HEK293T (cell line): ENCODE data around the gene IL10.

Source experiments
- CTCF ChIA-PET: fragments of 350-600 bp; formaldehyde crosslinking; extraction: SDS; loops from one replicate; lab custom pipeline; 2021; ENCODE audit warnings: antibody characterized with exemption, inconsistent platforms; lab: Yijun Ruan, JAX
- POLR2A ChIA-PET: fragments of 350-600 bp; formaldehyde crosslinking; extraction: SDS; loops from one replicate; lab custom pipeline; 2020; ENCODE audit warnings: antibody characterized with exemption, inconsistent platforms; lab: Yijun Ruan, JAX
- DNase-seq: peaks from one replicate; pipeline ENCODE4 v3.0.0; 2012; ENCODE audit warnings: mixed read lengths; ENCODE audit errors: extremely low spot score
- ARNT ChIP-seq: fragments of 450-650 bp; IDR thresholded peaks from 2 replicates; pipeline ENCODE4 v1.6.1; 2017; ENCODE audit warnings: mild to moderate bottlenecking
- BHLHE40 ChIP-seq: fragments of 450-650 bp; IDR thresholded peaks from 2 replicates; pipeline ENCODE4 v1.6.1; 2016; ENCODE audit warnings: mild to moderate bottlenecking, moderate library complexity, borderline replicate concordance
- CTBP1 ChIP-seq: fragments of 450-650 bp; IDR thresholded peaks from 2 replicates; pipeline ENCODE4 v1.6.1; 2016; ENCODE audit warnings: borderline replicate concordance
- ELF4 ChIP-seq: fragments of 450-650 bp; IDR thresholded peaks from 2 replicates; pipeline ENCODE4 v1.6.1; 2017; ENCODE audit warnings: antibody characterized with exemption
- FOXA1 ChIP-seq: fragments of 450-650 bp; IDR thresholded peaks from 2 replicates; pipeline ENCODE4 v1.6.1; 2016; ENCODE audit warnings: mild to moderate bottlenecking
- FOXK2 ChIP-seq: fragments of 450-650 bp; IDR thresholded peaks from 2 replicates; pipeline ENCODE4 v1.6.1; 2016; ENCODE audit warnings: mild to moderate bottlenecking
- FOXM1 ChIP-seq: fragments of 450-650 bp; IDR thresholded peaks from 2 replicates; pipeline ENCODE4 v1.6.1; 2017; ENCODE audit warnings: mild to moderate bottlenecking, borderline replicate concordance
- HDGF ChIP-seq: fragments of 450-650 bp; IDR thresholded peaks from 2 replicates; pipeline ENCODE4 v1.6.1; 2017; ENCODE audit warnings: antibody characterized with exemption, borderline replicate concordance
- L3MBTL2 ChIP-seq: fragments of 450-650 bp; conservative IDR thresholded peaks from 2 replicates; pipeline ENCODE4 v1.6.1; 2016; ENCODE audit warnings: mild to moderate bottlenecking
- LEF1 ChIP-seq: fragments of 450-650 bp; IDR thresholded peaks from 2 replicates; pipeline ENCODE4 v1.6.1; 2017; ENCODE audit warnings: mild to moderate bottlenecking, borderline replicate concordance
- NFRKB ChIP-seq: fragments of 450-650 bp; IDR thresholded peaks from 2 replicates; pipeline ENCODE4 v1.6.1; 2016; ENCODE audit warnings: mild to moderate bottlenecking, moderate library complexity
- SP1 ChIP-seq: fragments of 450-650 bp; IDR thresholded peaks from 2 replicates; pipeline ENCODE4 v1.6.1; 2017
- SUZ12 ChIP-seq: fragments of 450-650 bp; IDR thresholded peaks from 2 replicates; pipeline ENCODE4 v1.6.1; 2016; ENCODE audit warnings: mild to moderate bottlenecking
- TARDBP ChIP-seq: fragments of 450-650 bp; IDR thresholded peaks from 2 replicates; pipeline ENCODE4 v1.6.1; 2016
- ZNF384 ChIP-seq: fragments of 450-650 bp; IDR thresholded peaks from 2 replicates; pipeline ENCODE4 v1.6.1; 2016
- TF ChIP-seq, protein P1 (sequence below): fragments of 450-650 bp; IDR thresholded peaks from 2 replicates; pipeline ENCODE4 v1.6.1; 2016

IL10 gene

DNA sequence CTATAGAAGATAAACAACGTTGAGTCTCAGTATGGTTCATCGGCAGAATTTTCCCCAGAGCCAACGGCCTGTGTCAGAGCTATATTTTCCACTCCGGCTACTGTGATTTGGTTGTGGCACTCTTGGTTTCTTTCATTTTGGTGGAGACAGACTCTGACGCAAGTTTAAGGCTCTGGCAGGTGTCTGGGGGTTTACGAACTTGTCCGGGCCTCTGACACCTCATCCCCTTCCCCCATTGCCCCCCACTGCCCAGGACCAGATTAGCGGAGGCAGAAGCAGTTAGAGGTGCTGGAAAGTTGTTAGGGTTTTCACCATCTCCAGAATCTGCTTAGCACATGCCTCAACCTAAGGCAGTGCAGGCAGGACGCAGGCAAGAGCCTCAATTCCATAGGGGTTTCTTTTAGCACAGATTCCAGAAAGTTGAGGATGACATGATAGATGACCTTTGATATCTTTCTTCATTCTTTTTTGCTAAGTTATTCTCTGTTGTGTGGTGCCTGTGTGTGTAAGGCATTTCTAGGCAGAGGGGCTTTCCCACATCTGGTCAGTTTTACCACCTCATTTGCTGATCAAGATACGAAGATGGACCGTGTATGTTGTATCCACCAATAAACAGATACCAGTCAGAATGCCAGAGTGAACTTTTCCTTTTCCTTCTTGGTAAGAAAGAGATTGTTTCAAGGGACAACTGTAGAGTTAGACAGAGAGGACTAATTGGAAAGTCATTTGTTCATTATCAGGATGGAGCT is 18.4 kb upstream of the IL10 start:
- TF ChIP-seq LEF1 = no peak
- no peak for TF ChIP-seq FOXM1
- TF ChIP-seq TARDBP = no peak
- TF ChIP-seq ARNT = no peak
- no peak for TF ChIP-seq BHLHE40
- TF ChIP-seq FOXA1 = no peak
- no peak for TF ChIP-seq SP1
- no peak for TF ChIP-seq ELF4
- TF ChIP-seq L3MBTL2 = no peak
- TF ChIP-seq FOXK2 = no peak
- TF ChIP-seq, protein P1, sequence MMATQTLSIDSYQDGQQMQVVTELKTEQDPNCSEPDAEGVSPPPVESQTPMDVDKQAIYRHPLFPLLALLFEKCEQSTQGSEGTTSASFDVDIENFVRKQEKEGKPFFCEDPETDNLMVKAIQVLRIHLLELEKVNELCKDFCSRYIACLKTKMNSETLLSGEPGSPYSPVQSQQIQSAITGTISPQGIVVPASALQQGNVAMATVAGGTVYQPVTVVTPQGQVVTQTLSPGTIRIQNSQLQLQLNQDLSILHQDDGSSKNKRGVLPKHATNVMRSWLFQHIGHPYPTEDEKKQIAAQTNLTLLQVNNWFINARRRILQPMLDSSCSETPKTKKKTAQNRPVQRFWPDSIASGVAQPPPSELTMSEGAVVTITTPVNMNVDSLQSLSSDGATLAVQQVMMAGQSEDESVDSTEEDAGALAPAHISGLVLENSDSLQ = no peak
- no peak for TF ChIP-seq SUZ12
- no peak for TF ChIP-seq NFRKB
- TF ChIP-seq HDGF = no peak
- TF ChIP-seq ZNF384 = no peak
- no peak for TF ChIP-seq CTBP1
- DNase-seq = no peak
- CTCF ChIA-PET = interaction anchor here (1.4 kb wide), 1 partner anchor 8 kb away, joined by 5 read pairs; no protein-coding TSS in a partner anchor
- POLR2A ChIA-PET = no interaction called here

DNA sequence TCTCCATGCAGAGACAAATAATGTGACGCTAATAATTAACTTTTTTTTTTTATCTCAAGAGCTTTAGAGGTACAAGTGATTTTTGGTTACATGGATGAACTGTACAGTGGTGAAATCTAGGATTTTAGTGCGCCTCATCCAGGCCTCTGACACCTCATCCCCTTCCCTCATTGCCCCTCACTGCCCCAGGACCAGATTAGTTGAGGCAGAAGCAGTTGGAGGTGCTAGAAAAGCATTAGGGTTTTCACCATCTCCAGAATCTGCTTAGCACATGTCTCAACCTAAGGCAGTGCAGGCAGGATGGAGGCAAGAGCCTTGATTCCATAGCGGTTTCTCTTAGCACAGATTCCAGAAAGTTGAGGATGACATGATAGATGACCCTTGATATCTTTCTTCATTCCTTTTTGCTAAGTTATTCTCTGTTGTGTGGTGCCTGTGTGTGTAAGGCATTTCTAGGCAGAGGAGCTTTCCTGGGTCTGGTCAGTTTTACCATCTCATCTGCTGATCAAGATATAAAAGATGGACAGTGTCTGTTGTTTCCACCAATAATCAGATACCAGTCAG is 16.3 kb upstream of the IL10 start:
- CTCF ChIA-PET = no interaction called here
- TF ChIP-seq, protein P1 = no peak
- no peak for TF ChIP-seq ELF4
- TF ChIP-seq TARDBP = no peak
- TF ChIP-seq BHLHE40 = no peak
- no peak for TF ChIP-seq L3MBTL2
- TF ChIP-seq SP1 = no peak
- no peak for DNase-seq
- POLR2A ChIA-PET = no interaction called here

DNA sequence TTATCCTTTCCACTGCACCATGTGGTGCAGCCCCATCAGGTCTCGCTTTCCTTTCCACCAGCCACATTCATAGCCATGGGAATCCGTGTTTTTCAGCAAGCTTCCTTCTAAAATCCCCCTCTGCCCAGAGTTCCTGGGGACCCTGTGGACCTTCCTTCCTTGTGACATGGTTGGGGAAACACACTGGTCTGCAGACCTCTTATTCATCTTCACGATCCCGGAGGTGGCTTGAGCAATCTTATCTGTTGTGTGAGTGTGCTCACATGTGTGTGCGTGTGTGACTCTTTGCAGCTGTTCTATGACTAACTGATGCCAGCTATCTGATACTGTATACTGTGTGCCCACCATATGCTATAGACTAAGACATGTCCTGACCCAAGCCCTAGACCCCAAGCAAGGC is 15.6 kb upstream of the IL10 start:
- POLR2A ChIA-PET = interaction anchor here (0.8 kb wide), 1 partner anchor 113 kb away, joined by 3 read pairs; no protein-coding TSS in a partner anchor
- no peak for TF ChIP-seq HDGF
- CTCF ChIA-PET = interaction anchor here (0.8 kb wide), 1 partner anchor 61 kb away, joined by 3 read pairs; no protein-coding TSS in a partner anchor
- DNase-seq = no peak

DNA sequence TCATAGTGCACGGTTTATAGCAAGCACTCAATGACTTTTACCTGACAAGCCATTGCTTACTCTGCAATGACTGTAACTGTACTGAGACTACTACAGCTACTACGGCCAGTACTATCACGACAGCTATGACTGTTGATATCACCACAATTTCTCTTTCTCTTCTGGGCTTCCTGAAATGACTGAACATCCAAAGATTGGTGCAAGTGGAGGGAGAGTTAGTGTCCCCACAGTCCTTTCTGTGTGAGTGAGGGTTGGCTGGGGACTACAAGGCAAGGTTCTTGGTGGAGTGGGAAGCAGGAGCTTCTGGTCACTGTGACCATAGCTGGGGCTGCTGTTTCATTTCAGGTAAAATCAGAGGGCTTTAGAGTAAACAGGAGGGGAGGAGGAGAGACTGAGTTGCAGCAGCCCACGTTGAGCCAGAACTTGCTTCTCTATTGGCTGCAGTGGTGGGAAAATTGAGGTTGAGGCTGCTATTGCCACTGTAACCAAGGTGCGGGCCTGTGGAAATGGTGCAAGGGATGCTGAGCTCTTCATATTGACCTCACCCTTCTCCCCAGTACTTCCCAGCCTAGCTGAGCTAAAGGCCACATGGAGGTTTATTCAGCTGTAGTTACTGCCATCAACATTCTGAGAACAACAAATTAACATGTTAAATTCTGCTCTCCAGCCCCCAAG is 14.1 kb upstream of the IL10 start:
- CTCF ChIA-PET = no interaction called here
- TF ChIP-seq ELF4 (no peak), BHLHE40 (no peak), NFRKB (no peak), ZNF384 (no peak), FOXM1 (no peak), TARDBP (no peak), FOXA1 (no peak), ARNT (no peak), CTBP1 (no peak), LEF1 (no peak), SUZ12 (no peak), HDGF (no peak), FOXK2 (no peak), SP1 (no peak), L3MBTL2 (no peak)
- TF ChIP-seq, protein P1 = no peak
- POLR2A ChIA-PET = no interaction called here
- DNase-seq = no peak

DNA sequence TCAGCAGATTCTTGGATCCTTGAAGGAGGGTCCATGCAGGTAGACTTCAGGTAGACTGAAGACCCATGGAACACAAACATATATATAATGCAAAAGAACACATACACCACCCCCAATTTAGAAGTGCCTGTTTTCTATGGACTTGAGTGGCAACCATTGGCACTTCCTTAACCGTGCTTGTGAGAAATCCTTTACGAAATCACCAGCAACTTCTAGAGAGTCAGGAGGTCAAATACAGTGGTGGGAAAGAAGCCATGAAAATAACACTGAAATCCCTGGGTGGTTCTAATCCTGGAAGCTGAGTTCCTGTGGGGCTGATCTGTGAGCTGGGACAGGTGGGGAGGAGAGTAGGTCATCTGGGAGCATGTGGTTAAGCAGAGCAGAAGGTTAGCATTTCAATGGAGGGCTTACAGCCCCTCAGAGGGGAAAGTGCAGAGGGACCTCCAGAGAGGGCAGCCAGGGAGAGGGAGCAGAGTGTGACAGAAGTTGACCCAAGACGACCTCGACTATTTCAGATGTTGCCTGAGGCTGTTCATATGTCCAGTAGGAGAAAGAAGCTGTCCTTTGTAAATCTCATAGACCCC is 13.0 kb upstream of the IL10 start:
- no peak for TF ChIP-seq FOXK2
- TF ChIP-seq, protein P1 = no peak
- TF ChIP-seq ZNF384 = no peak
- no peak for TF ChIP-seq L3MBTL2
- no peak for TF ChIP-seq FOXM1
- no peak for TF ChIP-seq HDGF
- TF ChIP-seq SP1 = no peak
- CTCF ChIA-PET = no interaction called here
- DNase-seq = no peak
- POLR2A ChIA-PET = no interaction called here
